GM10266 (cell line): ENCODE measurements around the gene GZF1.
A peak's percentile ranks its signal among the peaks of the same experiment; 100 is the strongest.

Experiments
- DNase-seq: peaks from one replicate; pipeline ENCODE4 v3.0.0; 2012; ENCODE audit errors: extremely low spot score
- CTCF ChIP-seq: IDR thresholded peaks from 2 replicates; pipeline ENCODE4 v1.5.1; 2012; ENCODE audit warnings: mild to moderate bottlenecking, low read depth; ENCODE audit not compliant: control insufficient read depth, insufficient read depth; ENCODE audit errors: missing control alignments

Gene GZF1

GRCh38 chr20:23415959-23416583, 54.1 kb downstream of the GZF1 start:
- no peak for DNase-seq
- TF ChIP-seq CTCF, result no peak

GRCh38 chr20:23417861-23418260, 55.9 kb downstream of the GZF1 start:
- no peak for TF ChIP-seq CTCF
- DNase-seq, result no peak

- DNase-seq, result no peak
- no peak for TF ChIP-seq CTCF
These were observed 57.6 kb downstream of the GZF1 start for GRCh38 chr20:23419657-23419994.

GRCh38 chr20:23419995-23420901, 58.3 kb downstream of the GZF1 start:
- peak; percentile 54 for DNase-seq
- TF ChIP-seq CTCF, result no peak

GRCh38 chr20:23420943-23421931, 59.3 kb downstream of the GZF1 start, which contains the start of gene NAPB:
Gene NAPB (minus strand): TSS chr20:23421488. CDS start chr20:23421402, 86 bp downstream.
- peak; percentile 20 for TF ChIP-seq CTCF
- DNase-seq, result peak; percentile 95
